BLaER1 treated with 17β-estradiol and CSF1 and Interleukin-3, amounts not matched to agents 10 nM and 100 nM (cell line): ENCODE measurements around the gene ILKAP.

Experiments
- H3K27ac ChIP-seq, 11 experiments: shearing (Covaris generic); formaldehyde crosslinking; 2 replicates each; pipeline ENCODE4 v1.8.1; 2022
- H3K27me3 ChIP-seq, 11 experiments: shearing (Covaris generic); formaldehyde crosslinking; 2 replicates each; pipeline ENCODE4 v1.8.1; 2022
- H3K36me3 ChIP-seq, 11 experiments: shearing (Covaris generic); formaldehyde crosslinking; 2 replicates each; pipeline ENCODE4 v1.8.1; 2022
- H3K4me1 ChIP-seq, 10 experiments: shearing (Covaris generic); formaldehyde crosslinking; 2 replicates each; pipeline ENCODE4 v1.8.1; 2022
- H3K4me2 ChIP-seq, 11 experiments: shearing (Covaris generic); formaldehyde crosslinking; 2 replicates each; pipeline ENCODE4 v1.8.1; 2022
- H3K4me3 ChIP-seq, 10 experiments: shearing (Covaris generic); formaldehyde crosslinking; 2 replicates each; pipeline ENCODE4 v1.8.1; 2022
- H3K9ac ChIP-seq, 11 experiments: shearing (Covaris generic); formaldehyde crosslinking; 2 replicates each; pipeline ENCODE4 v1.8.1; 2022
- H3K9me3 ChIP-seq, 11 experiments: shearing (Covaris generic); formaldehyde crosslinking; replicated peaks in 1 of 11; 2 replicates each; pipeline ENCODE4 v1.8.1; 2022
- H4K20me1 ChIP-seq, 11 experiments: shearing (Covaris generic); formaldehyde crosslinking; 2 replicates each; pipeline ENCODE4 v1.8.1; 2022
- Cebpa-rat ChIP-seq, 11 experiments: shearing (Covaris generic); IDR thresholded peaks; 2 replicates each; pipeline ENCODE4 v1.8.1; 2022

The ILKAP gene

DNA sequence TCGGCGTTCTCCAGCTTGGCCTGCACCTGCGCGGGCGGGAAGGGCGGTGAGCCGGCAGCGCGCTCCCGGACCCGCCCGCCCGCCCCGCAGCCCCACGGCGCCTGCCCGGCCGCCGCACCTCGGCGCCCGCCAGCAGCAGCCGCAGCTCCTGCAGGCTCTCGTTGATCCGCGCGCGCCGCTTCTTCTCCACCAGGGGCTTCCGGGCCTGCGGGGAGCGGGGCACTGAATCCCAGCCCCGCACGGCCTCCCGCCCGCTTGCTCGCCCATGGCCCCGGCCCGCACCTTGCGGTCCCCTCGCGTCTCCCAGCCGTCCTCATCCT lies 36.0 kb upstream of the ILKAP start:
- peak overlapping the region; percentile 71 to 95 (median 82) for H3K9ac ChIP-seq
- peaks cover 0 to 31% (median 17%) of the 10 kb centered on the region in 11 experiments; a peak in 15 of 22 replicates for H4K20me1 ChIP-seq
- H3K36me3 ChIP-seq: peaks cover 0 to 5% (median 0%) of the 10 kb centered on the region in 11 experiments; a peak in 2 of 22 replicates
- peak overlapping the region in 10 of 11 experiments; percentile 47 to 90 (median 79); a peak in 19 of 22 replicates for H3K27ac ChIP-seq
- peaks cover 0 to 42% (median 6%) of the 10 kb centered on the region in 11 experiments; a peak in 11 of 22 replicates for H3K27me3 ChIP-seq
- H3K4me2 ChIP-seq: peak overlapping the region; percentile 87 to 98 (median 95)
- H3K4me1 ChIP-seq: peaks cover 56 to 89% (median 83%) of the 10 kb centered on the region in 10 experiments
- no peak for TF ChIP-seq Cebpa-rat (IDR thresholded peaks at IDR 0.05)
- H3K9me3 ChIP-seq: peaks cover 0 to 3% (median 0%) of the 10 kb centered on the region in 11 experiments; a peak in 2 of 22 replicates
- peak overlapping the region; percentile 72 to 87 (median 78) for H3K4me3 ChIP-seq

DNA sequence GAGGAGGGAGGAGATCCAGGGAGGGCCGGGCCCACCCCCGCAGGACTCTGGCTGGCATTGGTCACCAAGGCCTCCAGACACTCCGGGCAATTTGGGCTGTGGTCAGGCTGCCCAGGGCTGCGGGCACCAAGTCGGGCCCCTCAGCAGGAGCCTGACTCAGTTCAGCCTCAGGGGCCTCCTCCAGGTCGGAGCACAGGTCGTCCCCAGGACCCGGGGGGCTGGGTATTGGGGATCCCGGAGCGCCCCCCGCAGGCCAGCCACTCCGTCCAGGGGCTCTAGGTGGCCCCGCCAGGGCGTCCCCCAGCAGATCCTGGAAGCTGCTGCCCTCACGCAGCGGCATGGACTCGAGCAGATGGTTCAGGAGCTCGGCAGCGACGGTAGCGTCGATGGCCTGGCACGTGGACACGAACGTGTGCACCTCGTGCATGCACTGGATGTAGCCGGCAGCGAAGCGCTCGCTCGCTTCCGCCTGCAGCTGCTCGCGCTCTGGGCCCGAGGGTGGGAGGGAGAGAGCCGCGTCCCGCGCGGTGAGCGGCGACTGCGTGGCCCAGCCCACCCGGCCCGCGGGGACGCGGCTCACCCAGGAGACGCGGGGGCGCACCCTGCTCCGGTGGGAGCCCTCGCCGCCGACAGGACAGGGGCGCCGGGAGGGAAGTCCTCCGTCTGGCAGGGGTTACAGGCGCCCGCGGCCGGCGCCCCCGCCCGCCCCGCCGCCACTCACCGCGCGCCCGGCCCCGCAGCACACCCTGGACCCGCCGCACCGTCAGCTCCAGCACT lies 35.5 kb upstream of the ILKAP start:
- Histone ChIP-seq H3K4me1 (peaks cover 56 to 86% (median 81%) of the 10 kb centered on the region in 10 experiments), H3K9me3 (peaks cover 0 to 3% (median 0%) of the 10 kb centered on the region in 11 experiments; a peak in 2 of 22 replicates), H3K27ac (peak overlapping the region in 7 of 11 experiments; percentile 39 to 90 (median 86); a peak in 14 of 22 replicates), H3K4me3 (peak overlapping the region; percentile 72 to 87 (median 78)), H3K9ac (peak overlapping the region; percentile 36 to 95 (median 82); a peak in 21 of 22 replicates), H4K20me1 (peaks cover 0 to 31% (median 17%) of the 10 kb centered on the region in 11 experiments; a peak in 15 of 22 replicates), H3K27me3 (peaks cover 0 to 42% (median 6%) of the 10 kb centered on the region in 11 experiments; a peak in 11 of 22 replicates), H3K36me3 (0 out of 22 replicates have a peak, but pooled peaks cover 0 to 5% (median 0%) of the 10 kb centered on the region in 11 experiments), H3K4me2 (peak overlapping the region; percentile 87 to 98 (median 95))
- TF ChIP-seq Cebpa-rat (IDR thresholded peaks at IDR 0.05): no peak

- Histone ChIP-seq H3K4me3 (peak overlapping the region in 6 of 10 experiments; percentile 76 to 87 (median 78); a peak in 11 of 20 replicates), H3K4me2 (peak overlapping the region; percentile 87 to 98 (median 95)), H3K27me3 (peaks cover 0 to 42% (median 6%) of the 10 kb centered on the region in 11 experiments; a peak in 11 of 22 replicates)
Observed at GRCh38 chr2:238238311-238238765, 34.8 kb upstream of the ILKAP start.

DNA sequence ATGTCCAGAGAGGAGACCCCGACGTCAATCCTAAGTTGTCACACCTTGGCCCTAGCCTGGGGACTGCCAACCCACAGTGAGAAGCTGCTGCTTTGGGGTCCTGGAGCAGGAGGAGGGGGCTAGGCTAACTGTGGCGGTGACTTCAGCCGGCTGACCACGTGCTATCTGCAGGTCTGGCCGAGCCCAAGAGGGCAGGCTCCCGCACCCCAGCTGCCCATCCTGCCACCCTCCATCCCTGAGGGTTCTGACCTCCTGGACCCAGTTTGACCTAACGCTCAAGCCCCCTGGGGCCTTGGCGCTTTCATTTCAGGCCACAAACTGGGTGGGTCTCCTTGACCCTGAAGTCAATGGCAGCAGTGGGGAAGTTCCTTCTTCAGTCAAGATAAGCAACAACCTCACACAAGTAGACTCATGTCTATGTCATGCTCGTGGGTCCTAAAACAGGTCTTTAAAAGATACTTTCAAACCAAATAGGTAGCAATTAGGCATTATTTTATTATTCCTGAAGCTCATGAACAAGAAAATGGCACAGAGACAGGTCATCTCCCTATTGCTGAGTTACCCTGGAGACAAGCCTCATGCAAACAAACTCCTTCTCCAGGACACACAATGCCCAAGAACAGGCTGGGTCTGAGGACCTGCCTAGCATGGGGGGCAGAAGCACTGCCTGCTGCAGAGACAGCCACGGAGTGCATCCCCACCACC lies 34.1 kb upstream of the ILKAP start:
- TF ChIP-seq Cebpa-rat (IDR thresholded peaks at IDR 0.05): no peak
- peak overlapping the region; percentile 40 to 98 (median 94) for H3K4me2 ChIP-seq
- peaks cover 0 to 31% (median 17%) of the 10 kb centered on the region in 11 experiments; a peak in 15 of 22 replicates for H4K20me1 ChIP-seq
- H3K36me3 ChIP-seq: no peaks in the 10 kb centered on the region
- no peak overlapping the region; a peak in 2 of 20 replicates for H3K4me3 ChIP-seq
- peaks cover 0 to 5% (median 1%) of the 10 kb centered on the region in 11 experiments; a peak in 7 of 22 replicates for H3K9me3 ChIP-seq
- no peak overlapping the region for H3K27ac ChIP-seq
- no peak overlapping the region for H3K9ac ChIP-seq
- H3K27me3 ChIP-seq: peaks cover 0 to 42% (median 6%) of the 10 kb centered on the region in 11 experiments; a peak in 11 of 22 replicates
- H3K4me1 ChIP-seq: peaks cover 53 to 72% (median 68%) of the 10 kb centered on the region in 10 experiments

More at GRCh38 chr2:238238311-238238765, 34.8 kb upstream of the ILKAP start:
- Histone ChIP-seq H3K9ac (peak overlapping the region in 4 of 11 experiments; percentile 88 to 95 (median 90); a peak in 7 of 22 replicates), H3K27ac (peak overlapping the region in 5 of 11 experiments; percentile 75 to 90 (median 88); a peak in 8 of 22 replicates), H3K36me3 (0 out of 22 replicates have a peak, but pooled peaks cover 0 to 2% (median 0%) of the 10 kb centered on the region in 11 experiments), H3K4me1 (peaks cover 56 to 80% (median 75%) of the 10 kb centered on the region in 10 experiments), H3K9me3 (peaks cover 0 to 3% (median 0%) of the 10 kb centered on the region in 11 experiments; a peak in 3 of 22 replicates), H4K20me1 (peaks cover 0 to 31% (median 17%) of the 10 kb centered on the region in 11 experiments; a peak in 15 of 22 replicates)
- no peak for TF ChIP-seq Cebpa-rat (IDR thresholded peaks at IDR 0.05)

DNA sequence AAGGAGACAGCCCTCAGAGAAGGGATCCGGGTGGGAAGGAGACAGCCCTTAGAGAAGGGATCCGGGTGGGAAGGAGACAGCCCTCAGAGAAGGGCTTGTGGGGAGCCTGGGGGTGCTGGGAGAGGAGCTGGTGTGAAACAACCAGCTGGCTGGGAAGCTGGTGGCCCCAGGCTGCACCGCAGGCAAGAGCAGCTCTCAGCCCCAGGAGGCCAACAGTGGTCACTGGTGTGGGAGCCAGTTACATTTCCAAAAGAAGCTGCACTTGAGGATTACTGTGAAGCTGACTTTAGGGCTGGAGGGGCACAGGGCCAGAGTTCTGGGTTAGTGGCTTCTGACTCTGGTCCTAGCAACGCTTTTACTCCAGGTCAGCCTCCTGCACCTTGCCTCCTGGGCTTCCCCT lies 33.1 kb upstream of the ILKAP start:
- peaks cover 46 to 70% (median 63%) of the 10 kb centered on the region in 10 experiments for H3K4me1 ChIP-seq
- no peak for TF ChIP-seq Cebpa-rat (IDR thresholded peaks at IDR 0.05)
- H4K20me1 ChIP-seq: peaks cover 0 to 31% (median 17%) of the 10 kb centered on the region in 11 experiments; a peak in 15 of 22 replicates
- peak overlapping the region in 8 of 11 experiments; percentile 87 to 98 (median 97); a peak in 13 of 22 replicates for H3K4me2 ChIP-seq
- peaks cover 0 to 9% (median 2%) of the 10 kb centered on the region in 11 experiments; a peak in 7 of 22 replicates for H3K9me3 ChIP-seq
- H3K27ac ChIP-seq: no peak overlapping the region
- no peak overlapping the region for H3K9ac ChIP-seq
- no peaks in the 10 kb centered on the region for H3K36me3 ChIP-seq
- no peak overlapping the region for H3K4me3 ChIP-seq
- peaks cover 0 to 35% (median 6%) of the 10 kb centered on the region in 11 experiments; a peak in 11 of 22 replicates for H3K27me3 ChIP-seq

- H3K4me2 ChIP-seq: peak overlapping the region in 10 of 11 experiments; percentile 64 to 98 (median 88); a peak in 19 of 22 replicates
- peaks cover 0 to 28% (median 1%) of the 10 kb centered on the region in 11 experiments; a peak in 11 of 22 replicates for H3K27me3 ChIP-seq
- H3K9me3 ChIP-seq: peaks cover 0 to 9% (median 2%) of the 10 kb centered on the region in 11 experiments; a peak in 7 of 22 replicates
- no peaks in the 10 kb centered on the region for H3K36me3 ChIP-seq
- no peak overlapping the region for H3K9ac ChIP-seq
- H3K4me3 ChIP-seq: no peak overlapping the region
- no peak overlapping the region for H3K27ac ChIP-seq
- TF ChIP-seq Cebpa-rat (IDR thresholded peaks at IDR 0.05): no peak
- H4K20me1 ChIP-seq: peaks cover 0 to 31% (median 13%) of the 10 kb centered on the region in 11 experiments; a peak in 15 of 22 replicates
- H3K4me1 ChIP-seq: peaks cover 44 to 70% (median 62%) of the 10 kb centered on the region in 10 experiments
Observed at GRCh38 chr2:238235856-238236255, 32.4 kb upstream of the ILKAP start.

DNA sequence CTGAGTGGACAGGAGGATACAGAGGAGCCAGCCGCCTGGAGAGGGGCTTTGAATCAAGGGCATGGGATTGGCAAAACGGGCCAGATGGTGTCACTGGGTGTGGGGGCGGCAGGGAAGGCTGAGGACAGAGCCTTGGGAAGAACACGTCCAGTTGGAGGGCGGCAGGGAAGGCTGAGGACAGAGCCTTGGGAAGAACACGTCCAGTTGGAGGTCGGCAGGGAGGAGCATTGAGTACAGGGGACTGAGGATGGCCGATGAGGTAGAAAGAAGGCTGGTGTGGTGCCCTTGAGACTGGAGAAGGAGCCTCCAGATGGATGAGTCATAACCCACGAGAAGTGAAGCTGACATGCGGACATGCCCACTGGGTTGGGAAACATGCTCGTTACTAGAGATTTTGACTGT lies 31.8 kb upstream of the ILKAP start:
- H4K20me1 ChIP-seq: peaks cover 0 to 31% (median 12%) of the 10 kb centered on the region in 11 experiments; a peak in 14 of 22 replicates
- peaks cover 45 to 71% (median 65%) of the 10 kb centered on the region in 10 experiments for H3K4me1 ChIP-seq
- no peaks in the 10 kb centered on the region for H3K36me3 ChIP-seq
- H3K27ac ChIP-seq: no peak overlapping the region
- peaks cover 0 to 9% (median 2%) of the 10 kb centered on the region in 11 experiments; a peak in 7 of 22 replicates for H3K9me3 ChIP-seq
- H3K9ac ChIP-seq: no peak overlapping the region
- peak overlapping the region; percentile 14 to 98 (median 86); a peak in 20 of 22 replicates for H3K4me2 ChIP-seq
- no peak overlapping the region for H3K4me3 ChIP-seq
- no peak for TF ChIP-seq Cebpa-rat (IDR thresholded peaks at IDR 0.05)
- H3K27me3 ChIP-seq: peaks cover 0 to 23% (median 0%) of the 10 kb centered on the region in 11 experiments; a peak in 9 of 22 replicates

GRCh38 chr2:238233625-238234024 lies 30.1 kb upstream of the ILKAP start:
- Histone ChIP-seq H3K9ac (no peak overlapping the region), H3K4me2 (no peak overlapping the region), H3K4me1 (peaks cover 37 to 66% (median 58%) of the 10 kb centered on the region in 10 experiments), H3K27ac (no peak overlapping the region), H4K20me1 (peaks cover 0 to 23% (median 10%) of the 10 kb centered on the region in 11 experiments; a peak in 14 of 22 replicates), H3K36me3 (peaks cover 0 to 11% (median 0%) of the 10 kb centered on the region in 11 experiments; a peak in 2 of 22 replicates), H3K4me3 (no peak overlapping the region), H3K27me3 (peaks cover 0 to 12% (median 0%) of the 10 kb centered on the region in 11 experiments; a peak in 6 of 22 replicates), H3K9me3 (peaks cover 0 to 9% (median 2%) of the 10 kb centered on the region in 11 experiments; a peak in 7 of 22 replicates)
- no peak for TF ChIP-seq Cebpa-rat (IDR thresholded peaks at IDR 0.05)
